IPS DF 4.7 (cell line): ENCODE measurements around the gene EFNA5.

Experiments
- DNase-seq: peaks from one replicate; pipeline ENCODE4 v3.0.0-alpha.2; 2013; ENCODE audit warnings: low spot score; ENCODE audit errors: extremely low read depth

Gene EFNA5

DNA sequence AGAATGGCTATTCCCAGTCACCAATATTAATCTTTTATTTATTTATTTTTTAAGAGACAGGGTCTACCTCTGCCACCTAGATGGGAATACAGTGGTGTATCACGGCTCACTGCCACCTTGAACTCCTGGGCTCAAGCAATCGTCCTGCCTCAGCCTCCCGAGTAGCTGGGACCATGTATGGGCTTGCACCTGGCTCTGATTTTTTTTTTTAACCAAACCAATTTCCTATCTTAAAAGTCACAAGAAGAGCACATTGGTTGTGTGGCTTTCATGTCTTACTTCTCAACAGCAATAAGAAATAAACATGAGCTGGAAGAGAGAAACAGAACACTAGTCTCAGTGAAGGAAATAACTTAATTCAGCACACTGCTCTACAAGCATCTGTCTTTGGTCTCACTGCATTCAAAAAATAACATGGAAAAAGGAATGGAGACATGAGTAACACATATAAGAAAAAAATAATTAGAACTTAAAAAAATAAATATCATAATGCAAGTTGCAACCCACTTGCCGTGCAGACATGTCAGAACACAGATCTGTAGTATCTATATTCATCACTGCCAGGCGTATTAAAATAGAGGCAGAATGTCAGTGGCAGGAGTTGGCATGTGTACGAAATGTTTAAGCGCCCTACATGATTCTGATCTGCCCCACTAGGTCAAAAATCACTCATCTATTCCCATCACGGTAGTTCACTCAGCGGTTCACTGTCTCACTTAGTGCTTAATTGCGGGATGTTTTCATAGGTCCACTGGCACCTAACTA, 66.4 kb downstream of the EFNA5 start:
- DNase-seq = no peak

GRCh38 chr5:107603349-107603748, 67.4 kb downstream of the EFNA5 start:
- DNase-seq = no peak

- no peak for DNase-seq
Measured at GRCh38 chr5:107602896-107603295, 67.8 kb downstream of the EFNA5 start.

GRCh38 chr5:107601076-107601475, 69.7 kb downstream of the EFNA5 start:
- no peak for DNase-seq

DNA sequence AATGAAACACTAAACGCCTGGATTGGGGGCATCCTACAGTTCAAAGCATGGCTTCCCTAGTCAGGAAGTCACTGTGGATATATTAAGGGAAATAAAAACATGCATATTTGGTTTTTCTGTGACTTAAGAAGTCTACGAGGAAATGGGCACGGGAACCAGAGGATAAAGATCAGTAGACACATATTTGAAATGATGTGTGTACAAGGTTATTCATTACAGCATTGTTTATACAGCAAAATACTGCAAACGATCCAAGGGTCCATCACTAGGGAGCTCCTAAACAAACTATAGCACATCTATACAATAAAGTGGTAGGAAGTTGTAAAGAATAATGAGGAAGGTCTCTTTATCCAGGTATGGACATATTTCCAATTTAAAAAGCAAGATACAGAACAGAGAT, 71.8 kb downstream of the EFNA5 start:
- DNase-seq = no peak

- no peak for DNase-seq
Measured at GRCh38 chr5:107597803-107598202, 72.9 kb downstream of the EFNA5 start.

GRCh38 chr5:107597247-107597646, 73.5 kb downstream of the EFNA5 start:
- no peak for DNase-seq

GRCh38 chr5:107594253-107595045, 76.3 kb downstream of the EFNA5 start:
- no peak for DNase-seq

DNA sequence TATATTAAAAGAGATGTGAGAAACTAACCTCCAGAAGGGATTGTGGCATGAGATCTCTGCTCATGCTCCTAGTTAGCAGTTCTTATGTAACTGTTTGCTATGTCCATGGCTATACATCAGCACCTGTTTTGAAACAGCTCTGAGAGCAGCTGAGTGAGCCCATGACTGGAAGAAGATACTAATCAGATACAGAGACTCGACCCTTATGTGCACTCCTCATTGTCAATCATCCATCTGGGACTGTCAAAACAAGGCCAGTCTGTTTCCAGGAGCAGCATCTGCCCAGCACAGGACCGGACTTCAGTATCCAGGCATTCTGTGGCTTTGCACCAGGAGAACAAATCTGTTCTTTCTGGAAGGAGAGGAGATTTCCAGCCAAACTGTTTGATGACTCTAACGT, 77.7 kb downstream of the EFNA5 start:
- DNase-seq = no peak

GRCh38 chr5:107592515-107592914, 78.2 kb downstream of the EFNA5 start:
- no peak for DNase-seq

DNA sequence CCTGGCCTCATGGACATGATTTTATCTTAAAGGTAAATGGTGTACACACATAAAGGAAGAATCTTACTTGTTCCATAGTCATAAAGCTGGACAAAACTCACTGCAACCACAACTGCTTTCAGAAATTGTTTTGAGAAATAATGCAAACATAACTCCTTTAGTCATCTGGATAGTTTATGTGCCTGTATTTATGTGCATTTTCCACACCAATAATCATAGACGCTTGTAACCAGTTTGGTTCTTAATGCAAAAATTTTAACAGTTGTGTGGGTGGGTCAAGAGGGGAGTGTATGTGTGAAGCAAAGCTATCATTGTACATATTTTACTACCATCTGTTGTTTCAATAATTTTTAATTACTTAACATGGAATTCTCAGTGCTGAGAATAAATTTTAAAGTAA, 80.1 kb downstream of the EFNA5 start:
- DNase-seq = no peak

- no peak for DNase-seq
Measured at GRCh38 chr5:107589520-107590193, 81.1 kb downstream of the EFNA5 start.

DNA sequence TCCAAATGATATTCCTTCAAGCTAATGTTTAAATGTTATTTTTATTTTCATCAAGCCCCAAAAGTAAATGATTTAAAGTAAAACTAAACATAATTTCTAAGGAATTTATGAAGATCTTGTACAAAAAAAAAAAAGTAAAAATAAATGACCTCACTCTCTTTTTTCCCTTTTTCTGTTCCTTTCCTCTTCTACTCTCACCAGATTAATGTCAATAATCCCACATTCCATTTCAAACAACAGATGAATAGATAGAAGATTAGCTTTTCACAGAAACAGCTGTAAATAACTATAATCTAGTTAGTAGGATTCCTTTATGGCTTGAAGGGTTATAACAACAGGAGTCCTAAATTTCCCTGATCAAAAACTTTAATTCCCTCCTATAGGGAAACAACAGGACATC, 88.1 kb downstream of the EFNA5 start:
- no peak for DNase-seq

DNA sequence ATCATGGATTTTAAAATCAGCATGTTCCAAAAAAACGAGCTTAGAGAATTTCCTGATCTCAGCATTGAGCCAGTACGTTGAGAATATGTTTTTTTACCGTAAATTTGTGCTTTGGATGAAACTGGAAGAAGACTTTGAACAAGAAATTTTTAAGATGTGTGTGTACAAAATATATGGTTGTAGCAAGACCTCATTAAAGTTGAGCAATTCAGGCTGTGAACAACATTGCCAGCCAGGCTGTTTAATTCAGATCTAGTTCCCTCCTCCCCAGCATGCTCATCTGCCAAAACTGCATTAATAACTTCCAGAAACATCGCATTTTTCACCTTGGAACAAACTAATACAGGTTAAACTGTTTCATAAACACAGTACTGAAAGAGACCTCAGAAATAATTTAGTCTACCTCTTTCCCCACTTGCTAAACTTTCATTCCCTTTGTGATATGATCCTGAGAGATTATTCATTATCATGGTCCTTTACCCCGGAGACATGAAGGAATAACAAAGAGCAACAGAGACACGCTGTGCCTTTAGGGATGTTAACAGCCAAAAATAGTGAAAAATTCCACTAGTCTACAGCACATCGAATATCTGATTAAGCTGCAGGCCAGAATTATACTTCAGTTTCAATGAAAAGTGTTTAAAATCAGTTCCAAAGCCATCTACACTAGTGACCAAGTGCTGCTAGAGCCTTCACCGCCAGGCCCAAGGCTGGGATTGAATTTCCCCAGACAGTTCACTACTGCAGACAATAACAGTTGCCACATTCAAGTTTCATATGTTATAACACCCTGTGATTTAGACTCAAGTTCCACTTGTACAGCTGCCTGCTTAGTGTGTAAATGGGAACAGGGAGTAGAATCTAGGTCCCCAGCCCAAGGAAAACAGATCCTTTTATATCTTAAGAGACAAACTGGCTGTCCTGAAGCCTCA, 89.6 kb downstream of the EFNA5 start:
- DNase-seq = no peak

GRCh38 chr5:107578051-107578635, 92.6 kb downstream of the EFNA5 start:
- no peak for DNase-seq

DNA sequence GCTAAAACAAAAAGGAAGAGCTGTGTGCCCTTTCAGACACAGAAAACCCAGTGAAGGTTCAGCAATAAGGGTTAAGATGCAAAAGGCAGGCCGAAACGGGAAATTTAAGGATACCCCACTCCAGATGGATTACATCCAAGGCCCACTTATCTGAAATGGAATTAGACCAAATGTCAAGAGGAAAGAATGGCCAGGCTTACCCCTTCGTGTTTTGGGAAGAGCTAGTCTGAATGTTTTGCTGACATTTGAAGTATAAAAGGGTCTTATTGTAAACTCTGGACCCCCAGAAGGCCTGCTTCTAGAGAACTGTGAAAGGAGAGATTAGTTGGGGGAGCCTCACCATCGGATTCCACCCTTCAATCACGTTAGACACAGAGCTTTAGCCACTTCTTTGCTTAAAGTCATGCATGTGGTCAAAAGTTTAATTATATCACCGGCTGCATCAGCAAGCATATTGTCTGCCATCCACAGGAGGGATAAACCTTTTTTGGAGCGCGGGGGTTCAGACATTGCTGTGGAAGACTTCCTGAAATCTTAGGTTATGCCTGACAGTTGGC, 93.3 kb downstream of the EFNA5 start:
- no peak for DNase-seq

- no peak for DNase-seq
Measured at GRCh38 chr5:107576736-107577393, 93.9 kb downstream of the EFNA5 start.

DNA sequence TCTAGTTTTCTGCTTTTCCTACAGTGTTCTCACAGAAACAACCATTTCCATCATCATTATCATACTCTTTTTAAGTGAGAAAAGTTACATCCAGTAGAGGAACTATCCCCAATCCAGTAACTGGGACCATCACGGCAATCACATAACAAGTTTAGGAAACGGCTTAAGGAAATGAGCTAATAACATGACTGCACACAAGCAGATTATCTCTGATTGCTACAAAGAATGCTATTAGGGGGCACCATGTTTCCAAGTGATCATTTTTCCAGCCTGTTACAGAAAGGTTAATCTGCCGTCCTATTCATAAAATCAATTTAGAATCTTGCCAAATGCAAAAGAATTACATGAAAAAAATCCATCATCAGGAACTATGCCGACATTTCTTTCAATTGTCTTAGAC, 94.6 kb downstream of the EFNA5 start:
- no peak for DNase-seq

DNA sequence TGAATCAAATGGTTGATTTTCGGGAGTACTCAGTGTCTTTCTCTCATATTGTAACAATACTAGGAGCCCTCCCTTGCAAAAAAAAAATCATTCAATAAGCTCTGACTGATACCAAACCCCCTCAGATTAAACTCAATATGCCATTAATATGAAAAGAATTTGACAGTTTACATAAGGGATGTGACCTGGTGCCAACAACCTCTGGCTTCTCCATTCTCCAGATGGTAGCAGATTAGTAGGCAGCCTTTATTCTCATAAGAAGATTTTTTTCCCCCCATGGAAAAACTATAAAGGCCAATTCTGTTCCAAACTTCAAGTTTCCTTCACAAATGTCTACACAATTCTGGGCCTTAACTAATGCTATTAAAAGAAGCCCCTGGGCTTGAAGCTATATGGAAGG, 96.5 kb downstream of the EFNA5 start:
- DNase-seq = no peak
